Stimulated activated CD4-positive, alpha-beta T cell treated with anti-CD3 and anti-CD28 coated beads, Interleukin-2, amount 100 ng/mL, for 48 hours (primary cell): ENCODE data around the gene CREG2.

Source experiments
- DNase-seq, 2 donors: peaks; one replicate each; pipeline ENCODE4 v3.0.0-alpha.2; 2020

The CREG2 gene

DNA sequence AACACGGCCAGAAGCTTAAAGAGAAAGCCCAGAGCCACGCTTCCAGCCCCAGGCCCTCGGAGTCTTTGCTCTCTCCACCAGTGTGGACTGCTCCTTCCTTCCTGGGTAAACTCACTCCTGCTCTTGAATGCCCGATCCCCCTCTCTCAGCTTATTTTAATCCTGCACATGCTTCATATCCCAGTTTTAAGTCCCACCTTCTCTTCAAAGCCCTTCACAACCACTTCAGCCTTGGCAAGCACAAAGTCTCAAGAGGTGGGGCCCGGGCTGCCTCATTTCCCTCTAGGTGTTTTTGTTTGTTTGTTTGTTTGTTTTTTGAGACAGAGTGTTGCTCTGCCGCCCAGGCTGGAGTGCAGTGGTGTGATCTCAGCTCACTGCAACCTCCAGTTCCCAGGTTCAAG lies 21.6 kb upstream of the CREG2 start:
- no peak for DNase-seq

DNA sequence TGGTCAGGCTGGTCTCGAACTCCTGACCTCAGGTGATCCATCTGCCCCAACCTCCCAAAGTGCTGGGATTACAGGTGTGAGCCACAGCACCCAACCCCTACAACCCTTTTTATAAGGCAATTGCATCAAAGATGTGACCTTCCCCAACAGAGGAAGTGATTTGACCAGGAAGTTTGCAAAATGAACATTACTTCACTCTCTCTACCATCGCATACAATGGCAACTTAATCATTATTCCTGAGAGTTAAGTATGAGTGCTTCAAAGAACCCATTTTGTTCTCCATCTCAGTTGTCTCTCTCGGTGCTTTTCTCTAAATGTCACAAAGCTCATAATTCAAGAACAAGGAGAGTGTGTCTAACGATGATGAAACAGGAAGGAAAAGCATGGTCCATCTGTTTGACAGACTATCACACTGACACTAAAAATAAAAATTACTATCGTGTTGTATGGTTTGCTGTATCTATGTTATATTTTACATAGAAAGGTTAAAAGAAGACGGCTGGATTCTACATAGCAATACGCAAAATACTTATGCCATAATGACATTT lies 18.1 kb upstream of the CREG2 start:
- DNase-seq, result no peak

DNA sequence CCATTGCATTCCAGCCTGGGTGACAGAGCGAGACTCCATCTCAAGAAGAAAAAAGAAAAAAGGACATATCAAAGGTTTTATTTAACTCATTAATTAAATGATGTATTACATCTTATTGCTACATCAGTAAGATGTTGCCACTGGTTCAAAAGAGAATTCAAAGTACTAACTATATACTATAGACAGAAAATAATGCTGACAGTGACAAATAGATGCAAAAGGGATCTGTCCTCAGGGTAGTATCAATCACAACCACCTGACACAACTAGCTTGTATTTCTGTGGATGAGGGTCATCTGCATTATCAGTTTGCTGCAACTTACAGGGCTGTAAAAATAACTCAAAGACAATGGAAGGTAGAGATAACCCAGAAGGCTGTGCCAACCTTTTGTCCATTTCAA lies 16.4 kb upstream of the CREG2 start:
- DNase-seq, result no peak

DNA sequence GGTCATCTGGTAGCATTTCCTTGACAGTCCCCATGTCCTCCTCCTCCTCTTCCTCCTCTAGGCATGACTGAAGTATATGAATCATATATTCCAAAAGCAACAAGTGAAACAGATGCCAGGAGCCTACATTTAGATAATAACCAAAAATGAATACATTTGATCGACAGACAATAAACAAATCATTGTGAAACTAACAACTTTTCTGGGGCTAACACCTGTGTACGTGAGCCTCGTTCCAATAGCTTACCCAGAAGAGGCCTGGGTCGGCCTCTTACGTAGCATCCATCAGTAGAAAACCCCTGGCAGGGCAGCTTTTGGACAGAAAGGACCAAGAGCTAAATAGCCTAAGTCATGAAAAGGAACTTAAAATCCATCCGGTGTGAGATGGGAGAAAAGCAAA lies 15.3 kb upstream of the CREG2 start:
- DNase-seq, result no peak

DNA sequence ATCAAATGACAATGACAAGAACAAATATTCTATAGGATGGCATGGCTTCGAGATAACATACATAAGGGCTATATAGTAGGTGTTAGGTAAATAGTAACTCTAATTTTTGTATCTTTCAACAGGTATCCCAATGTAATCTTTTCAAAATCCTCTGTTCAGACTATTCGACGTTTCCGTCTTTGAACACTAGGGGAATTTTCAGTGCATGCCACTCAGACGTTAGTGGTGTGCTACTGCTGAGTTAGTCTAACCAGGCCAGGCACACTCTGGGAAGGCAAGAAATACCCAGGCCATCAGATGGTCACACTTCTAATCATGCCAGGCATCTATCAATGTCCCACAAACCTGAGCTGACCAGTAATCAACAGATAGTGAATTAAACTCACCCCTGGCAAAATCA lies 14.6 kb upstream of the CREG2 start:
- DNase-seq, result no peak

DNA sequence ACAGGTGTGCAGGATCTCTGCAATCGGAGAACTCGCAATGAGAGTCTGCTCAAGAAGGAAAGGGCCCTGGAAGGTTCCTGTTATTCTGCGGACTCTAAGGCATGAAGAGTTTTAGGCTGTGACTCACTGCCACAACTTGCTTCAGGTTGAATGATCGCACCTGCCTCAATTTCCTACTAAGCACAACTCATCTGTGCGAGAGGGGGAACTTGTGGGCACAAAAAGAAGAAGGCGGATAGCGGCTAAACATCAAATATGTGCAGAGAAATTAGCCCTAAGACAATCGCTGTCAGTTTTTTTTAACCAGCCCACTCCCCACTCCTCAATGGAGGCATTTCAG lies 14.0 kb upstream of the CREG2 start:
- no peak for DNase-seq

DNA sequence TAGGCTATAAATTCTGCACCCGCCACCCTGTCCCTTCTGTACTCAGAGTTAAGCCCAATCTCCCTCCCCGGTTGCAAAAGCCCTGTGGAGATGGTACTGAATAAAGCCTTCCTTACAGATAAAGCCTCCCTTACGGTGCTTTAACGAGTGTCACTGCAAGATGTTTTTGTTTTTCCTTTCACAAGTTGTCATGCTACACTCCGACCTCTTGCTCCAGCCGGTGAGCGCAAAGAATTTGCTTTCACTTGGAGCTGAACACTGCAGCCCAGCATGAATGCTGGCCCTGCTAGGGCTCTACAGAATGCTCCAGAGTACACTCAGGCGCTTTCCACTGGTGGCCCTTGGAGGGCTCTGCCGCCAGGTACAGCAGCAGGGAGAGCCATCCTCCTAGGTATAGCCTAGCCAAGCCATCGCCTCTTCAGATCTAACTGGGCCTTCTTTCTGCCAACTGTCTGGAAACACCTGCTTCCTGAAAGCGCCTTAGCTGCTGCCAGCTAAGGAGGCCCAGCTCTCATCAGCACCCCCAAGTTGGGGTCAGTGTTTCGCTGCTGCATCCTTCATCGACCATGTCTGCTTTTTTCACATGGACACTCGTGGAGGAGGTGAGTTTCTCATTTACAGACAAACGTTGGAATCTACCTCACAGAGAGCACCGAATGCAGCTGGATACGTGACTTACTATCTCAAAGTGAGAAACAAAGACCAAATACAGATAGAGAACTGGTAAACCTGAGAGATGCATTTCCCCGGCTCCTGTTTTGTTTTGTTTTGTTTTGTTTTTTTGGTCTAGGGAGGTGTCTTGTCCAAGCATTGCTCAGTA lies 13.4 kb upstream of the CREG2 start:
- DNase-seq, result no peak

DNA sequence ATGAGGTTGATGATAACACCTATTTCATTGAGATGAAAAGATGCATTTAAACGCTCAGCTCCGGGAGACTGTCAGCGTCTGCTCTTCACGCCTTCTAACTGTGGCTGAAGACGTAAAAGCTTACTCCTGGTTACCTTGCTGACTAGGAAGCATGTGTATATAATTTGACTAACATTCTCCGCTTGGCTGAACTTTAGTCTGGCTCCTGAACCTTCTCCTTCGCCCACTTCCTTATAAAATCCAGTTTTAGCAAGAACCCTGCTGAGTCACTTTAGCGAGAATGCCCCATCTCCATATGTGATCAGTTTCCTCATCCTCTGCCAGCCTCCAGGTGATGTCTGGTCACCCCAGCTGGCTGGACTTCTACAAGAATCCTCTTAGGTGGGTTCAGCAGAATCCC lies 12.7 kb upstream of the CREG2 start:
- DNase-seq, result no peak

DNA sequence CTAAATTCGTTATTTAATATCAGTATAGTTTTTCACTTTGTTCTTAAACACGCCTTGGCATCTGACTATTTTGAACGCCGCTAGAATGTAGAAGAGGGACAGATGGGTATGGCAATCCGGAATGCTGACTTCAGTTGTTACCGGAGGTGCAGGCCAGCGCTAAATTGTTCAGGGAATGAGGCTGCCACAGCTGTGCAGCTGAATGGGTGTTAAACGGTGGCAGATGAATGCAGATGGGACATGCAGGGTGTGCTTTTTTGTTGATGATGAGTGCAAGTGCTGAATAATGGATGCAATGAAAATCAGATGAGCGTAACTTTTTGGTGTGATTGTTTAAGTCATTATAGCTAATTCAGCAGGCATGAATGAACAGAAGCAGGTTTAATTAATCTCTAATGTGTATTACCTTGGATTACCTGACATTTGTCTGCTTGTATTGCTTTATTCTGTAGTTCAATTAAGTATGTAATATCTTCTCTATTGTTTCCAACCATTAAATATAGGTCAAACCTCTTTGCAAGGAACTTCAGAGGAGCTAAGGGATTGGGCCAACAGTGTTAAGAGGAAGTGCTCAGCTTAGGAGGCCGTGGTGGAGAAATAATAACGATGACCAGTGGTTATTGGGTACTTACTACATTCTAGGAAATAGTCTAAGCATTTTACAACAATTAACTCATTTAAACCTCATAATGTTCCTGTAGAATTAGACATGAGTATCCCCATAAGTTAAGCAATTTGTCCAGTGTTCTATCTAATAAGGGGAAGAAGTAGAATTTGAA lies 11.9 kb upstream of the CREG2 start:
- DNase-seq, result no peak

DNA sequence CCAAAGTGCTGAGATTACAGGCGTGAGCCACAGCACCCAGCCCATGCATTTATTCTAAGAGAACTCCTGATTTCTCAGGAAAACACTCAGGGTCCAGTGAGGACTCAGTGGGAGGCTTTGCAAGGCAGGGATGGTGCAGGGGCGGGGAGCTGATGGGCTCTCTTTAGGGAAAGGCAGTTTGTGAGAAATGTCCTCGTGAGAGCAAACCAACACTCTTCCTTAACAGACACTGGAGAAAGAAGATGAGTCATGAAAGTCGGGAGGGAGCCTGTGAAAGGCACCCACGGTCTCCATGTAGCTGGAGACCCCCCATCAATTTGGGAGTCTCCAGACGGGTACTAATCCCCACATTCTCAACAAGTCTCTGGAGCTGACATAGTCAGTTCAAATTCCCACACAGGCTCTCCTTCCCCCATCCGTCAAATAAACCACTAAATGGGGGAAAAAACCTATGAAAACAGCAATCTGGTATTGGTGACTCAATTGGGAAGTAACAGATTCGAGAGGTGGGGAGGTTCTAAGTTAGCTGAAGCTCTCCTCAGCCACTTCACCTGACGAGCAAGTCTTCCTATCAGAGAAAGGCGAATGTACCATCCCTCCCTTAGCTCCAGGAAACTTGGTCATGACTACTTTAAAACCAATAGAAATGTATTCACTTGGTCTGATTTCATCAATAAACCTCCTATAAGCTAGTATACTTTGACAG lies 11.0 kb upstream of the CREG2 start:
- DNase-seq, result no peak

DNA sequence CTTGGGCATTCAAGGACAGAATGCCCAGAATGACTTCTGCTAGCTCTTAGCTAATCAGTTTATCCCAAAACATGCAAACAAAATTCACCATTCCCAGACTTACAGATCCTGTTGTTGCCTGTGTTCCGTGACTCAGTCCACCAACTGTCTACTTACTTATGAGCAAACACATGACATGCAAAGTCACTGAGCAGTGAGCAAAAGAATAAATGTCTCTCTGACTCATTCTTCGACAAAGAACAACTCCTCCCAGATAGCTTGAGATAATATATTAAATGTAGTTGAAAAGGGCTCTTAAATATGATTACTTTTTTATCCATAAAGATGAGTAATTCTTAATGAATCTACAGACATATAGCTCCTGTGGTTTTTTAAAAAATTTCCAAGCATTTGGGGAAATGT lies 9.0 kb upstream of the CREG2 start:
- DNase-seq, result no peak

DNA sequence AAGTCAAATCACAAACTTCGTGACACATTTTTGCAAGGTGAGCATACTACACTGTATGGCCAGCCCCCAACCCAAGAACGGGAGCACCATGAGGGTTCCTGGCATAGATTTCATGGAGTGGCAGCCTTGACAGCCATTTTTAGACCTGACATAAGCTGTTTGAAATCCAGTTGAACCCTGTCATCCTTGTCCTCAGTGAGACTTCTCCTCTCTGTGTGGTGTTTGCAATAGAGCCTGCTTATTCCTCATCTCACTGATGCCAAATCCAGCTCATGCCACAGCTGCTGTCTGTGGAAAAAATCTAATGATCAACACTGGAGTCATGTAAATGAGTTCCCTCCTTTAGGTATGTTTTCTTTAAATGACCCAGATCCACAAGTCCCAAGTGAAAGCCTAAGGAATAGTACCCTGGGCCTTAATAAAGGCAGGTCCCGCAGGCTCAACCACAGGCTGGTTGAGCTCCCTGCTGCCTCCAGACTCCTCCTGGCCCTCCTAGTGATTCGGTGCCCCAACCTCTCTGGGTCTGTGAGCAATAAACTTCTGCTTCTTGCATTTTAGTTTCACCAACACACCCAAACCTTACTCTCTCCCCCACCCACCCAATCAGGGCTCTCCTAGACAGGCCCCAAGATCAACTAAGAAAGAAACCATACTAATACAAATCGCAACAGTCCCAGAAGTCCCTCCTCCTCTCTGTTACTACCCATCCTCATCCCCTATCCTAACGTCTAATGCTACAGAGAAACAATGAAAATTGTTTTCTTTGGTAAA lies 8.4 kb upstream of the CREG2 start:
- DNase-seq, result no peak

DNA sequence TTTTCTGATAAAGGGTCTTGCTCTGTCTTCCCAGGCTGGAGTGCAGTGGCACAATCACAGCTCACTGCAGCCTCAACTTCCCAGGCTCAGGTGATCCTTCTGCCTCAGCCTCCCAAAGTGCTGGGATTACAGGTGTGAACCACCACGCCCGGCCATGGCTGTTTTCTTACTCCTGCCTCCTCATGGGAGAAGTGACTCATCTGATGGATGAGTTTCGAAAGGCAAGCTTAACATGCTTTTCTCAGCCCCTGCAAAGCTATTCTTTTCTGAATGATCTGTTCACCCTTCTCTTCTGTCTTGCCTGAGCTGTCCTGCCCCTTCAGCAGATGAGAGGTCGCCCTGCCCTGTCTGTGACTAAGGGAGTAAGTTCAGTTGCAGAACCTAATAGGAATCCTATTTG lies 929 bp upstream of the CREG2 start:
- DNase-seq, result no peak

DNA sequence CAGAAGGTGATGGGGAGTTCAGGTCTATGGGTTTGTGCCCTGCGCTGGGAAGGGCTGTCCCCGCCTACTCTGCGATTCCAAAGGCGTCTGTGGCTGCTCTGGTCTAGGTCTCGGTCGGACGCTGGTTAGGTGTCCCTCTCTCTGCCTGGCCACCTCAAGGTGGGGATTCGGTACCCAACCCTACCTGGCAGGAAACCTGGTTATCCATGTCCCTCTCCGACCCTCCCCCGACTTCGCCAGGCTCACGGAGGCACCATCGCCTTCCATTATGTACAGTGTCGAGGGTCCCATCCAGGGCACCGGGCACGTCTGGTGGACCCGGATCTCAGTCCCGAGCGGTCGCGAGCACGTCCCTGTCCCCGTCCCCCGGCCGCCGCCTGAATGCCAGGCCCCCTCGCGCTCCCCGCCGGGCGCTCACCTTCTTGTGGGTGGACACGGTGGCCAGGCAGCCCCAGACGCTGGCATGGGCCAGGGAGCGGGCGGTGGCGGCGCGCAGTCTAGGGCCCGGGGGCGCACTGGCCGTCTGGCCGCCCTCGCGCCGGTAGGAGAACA lies 628 bp downstream of the CREG2 start:
- DNase-seq, result no peak

DNA sequence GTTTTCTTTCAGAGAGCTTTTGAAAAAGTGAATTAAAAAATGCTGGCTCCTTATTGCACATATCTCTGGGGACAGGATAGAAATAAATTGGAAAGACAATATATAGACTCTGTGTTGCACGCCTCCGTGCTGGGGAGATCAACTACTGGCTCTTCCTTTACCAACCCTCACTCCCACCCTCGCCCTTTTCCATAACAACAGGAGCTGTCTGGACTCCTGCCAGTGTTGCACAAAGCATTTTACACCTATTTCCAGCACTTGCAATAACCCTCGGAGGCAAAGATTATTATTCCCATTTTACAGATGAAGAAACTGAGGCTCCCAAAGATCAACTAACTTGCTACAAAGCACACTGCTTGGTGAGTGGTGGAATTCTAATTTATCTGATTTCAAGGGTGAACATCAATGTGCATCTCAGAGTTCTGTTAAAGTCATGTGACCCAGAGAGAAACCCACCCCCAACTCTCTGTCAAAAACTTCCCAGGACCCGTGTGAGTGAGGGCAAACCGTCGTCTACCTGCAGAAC lies 4.2 kb downstream of the CREG2 start:
- no peak for DNase-seq

DNA sequence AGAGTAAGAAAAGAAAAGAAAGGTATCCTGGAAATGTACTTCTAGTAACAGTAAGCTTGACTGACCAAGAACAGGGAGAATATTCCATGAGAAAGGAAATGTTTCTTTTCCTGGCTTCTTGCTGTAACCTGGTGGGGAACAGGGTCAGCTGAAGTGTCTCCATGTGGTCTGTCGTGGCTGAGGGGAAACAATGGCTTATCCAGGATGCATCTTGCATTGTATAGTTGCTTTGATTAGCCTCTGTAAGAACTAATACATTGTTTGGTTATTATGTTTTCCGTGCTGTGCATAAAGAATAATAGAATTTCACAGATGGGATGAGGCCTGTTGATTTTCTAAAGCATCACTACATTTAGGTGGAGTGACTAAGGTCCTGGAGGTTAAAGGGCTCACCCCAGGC lies 4.9 kb downstream of the CREG2 start:
- no peak for DNase-seq

DNA sequence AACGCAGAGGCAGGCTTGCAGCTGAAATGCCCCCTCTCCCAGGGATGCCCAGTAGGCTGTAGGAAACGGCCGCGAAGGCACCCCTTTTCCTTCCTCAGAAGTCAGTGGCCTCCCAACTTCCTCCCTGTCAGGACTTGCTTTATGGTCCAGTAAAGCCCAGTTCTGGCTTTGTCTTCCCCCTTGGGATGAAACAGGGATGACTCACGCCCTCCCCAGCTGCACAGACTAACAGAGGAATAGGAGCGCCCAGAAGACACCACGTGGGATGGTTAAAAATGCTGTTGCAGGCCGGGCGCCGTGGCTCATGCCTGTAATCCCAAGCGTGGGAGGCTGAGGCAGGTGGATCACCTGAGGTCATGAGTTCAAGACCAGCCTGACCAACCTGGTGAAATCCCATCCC lies 6.9 kb downstream of the CREG2 start:
- no peak for DNase-seq

DNA sequence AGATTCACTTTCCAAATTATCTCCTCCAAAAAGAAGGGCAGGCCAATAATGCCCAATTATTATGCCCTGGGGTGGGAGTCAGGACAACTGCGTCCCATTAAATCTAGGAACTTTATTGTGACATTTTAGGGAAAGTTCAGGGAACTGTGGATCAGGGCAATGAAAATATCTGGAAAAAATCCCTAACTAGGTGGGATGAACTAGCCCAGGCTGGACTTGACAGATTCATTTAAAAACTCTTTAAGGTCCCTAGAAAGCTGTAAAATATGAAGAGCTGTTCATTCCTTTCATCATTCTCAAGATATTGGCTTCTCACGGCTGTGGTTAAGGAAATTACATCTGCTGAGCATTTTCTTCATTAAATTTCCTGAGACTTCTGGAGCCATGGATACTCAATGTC lies 8.2 kb downstream of the CREG2 start:
- DNase-seq, result no peak

DNA sequence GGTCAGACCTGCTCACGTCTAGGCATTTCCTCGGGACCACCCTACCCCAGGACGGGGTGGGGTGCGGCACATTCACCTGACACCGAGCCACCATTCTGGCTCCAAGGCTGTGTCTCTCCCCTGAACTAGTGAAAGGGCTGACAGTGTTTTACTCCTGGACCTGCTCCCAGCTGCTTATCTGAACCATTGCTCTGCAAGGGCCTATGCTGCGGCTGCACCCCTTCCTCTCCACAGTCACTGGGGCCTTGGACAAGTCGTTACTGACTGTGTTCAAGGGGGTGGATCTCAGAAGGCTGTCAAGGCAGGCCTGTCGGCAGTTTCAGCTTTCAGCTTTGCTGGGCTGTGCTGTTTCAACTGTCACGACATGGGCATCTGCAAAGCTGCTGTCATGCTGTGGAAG lies 11.7 kb downstream of the CREG2 start:
- DNase-seq, result no peak

DNA sequence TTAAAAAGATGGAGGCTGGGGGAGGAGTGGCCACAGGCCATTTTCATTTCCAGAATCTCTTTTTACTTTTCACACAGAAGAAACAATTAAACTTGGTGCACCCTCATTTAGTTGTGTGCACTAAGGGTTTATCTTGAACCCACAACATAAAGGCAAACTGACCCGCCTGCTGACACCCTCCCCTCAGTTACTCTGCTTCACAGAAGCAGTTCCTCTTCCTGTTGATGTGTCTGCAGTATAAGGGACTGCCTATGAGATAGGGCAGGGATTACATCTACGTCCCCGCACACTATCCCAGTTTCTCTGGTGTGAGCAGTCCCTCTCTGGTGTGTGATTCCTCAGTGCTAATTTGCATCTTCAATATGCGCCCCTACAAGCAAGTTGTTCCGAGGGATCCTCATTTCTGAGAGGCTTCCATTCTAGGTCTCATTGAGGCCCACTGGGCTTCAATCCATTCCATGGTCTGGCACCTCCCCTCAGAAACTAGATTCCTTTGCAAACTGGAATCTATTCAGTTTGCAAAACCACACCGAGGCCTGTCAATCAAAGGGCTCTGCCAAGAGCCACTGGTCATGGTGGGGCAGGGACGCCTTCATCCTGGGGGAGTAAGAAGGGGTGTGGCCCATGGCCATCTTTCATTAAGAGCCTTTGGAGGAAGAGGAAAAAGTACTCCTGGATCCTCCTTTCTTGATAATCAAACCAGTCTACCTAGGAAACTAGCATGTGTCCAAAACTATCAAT lies 12.3 kb downstream of the CREG2 start:
- no peak for DNase-seq

DNA sequence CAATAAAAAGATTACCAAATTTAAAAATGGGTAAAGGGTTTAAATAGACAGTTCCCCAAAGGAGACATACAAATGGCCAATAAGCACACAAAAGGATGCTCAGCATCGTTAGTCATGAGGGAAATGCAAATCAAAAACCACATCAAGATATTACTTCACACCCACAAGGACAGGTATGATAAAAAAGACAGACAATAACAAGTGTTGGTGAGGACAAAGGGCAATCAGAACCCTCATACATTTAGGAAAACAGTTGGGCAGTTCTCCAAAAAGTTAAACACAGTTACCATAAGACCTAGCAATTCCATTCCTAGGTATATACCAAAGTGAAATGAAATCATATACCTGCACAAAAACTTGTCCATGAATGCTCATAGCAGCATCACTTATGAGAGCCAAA lies 14.5 kb downstream of the CREG2 start:
- no peak for DNase-seq

DNA sequence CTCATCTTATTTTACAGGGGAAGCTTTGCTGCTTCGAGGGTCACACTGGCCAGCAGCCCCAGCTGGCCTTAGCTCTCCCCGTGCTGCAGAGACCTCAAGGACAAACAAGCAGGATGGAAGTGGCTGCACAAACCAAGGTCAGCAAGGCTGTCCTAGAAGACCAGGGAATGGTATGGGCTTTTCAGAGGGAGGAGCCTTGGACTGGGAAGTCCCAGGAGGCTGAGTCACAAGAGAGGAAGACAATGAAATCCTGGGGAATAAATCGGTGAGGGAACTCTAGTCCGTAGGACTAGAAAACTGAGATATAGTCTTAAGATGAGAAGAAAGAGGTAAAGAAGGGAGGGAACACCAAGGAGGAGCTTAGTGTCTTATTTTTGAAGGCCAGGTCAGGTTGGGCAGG lies 15.7 kb downstream of the CREG2 start:
- DNase-seq, result no peak
